ENCODE measurements around the gene CLSTN3. TPM values are rescaled to one million over a fixed set of nuclear protein-coding genes. Genes with fewer than 3 reads are reported as not detected.

The CLSTN3 gene
- total and polyA plus RNA-seq, 9 of the 15 experiments (the other 6 are each of a cell fraction or from before 2014, with no cell fraction given), result 0.08 to 23.2 (median 11.0) TPM

- TF ChIP-seq ZNF431 (CRISPR knock-in tag; IDR thresholded peaks at IDR 0.05) (no peak), SPI1 (IDR thresholded peaks at IDR 0.05; ENCODE audit: borderline replicate concordance, low read depth, low read length) (no peak), PHF20 (IDR thresholded peaks at IDR 0.05; ENCODE audit: partially characterized antibody) (no peak), ZNF354B (CRISPR knock-in tag; IDR thresholded peaks at IDR 0.05) (no peak), GATAD2A (IDR thresholded peaks at IDR 0.05) (no peak), HNRNPL (IDR thresholded peaks at IDR 0.05; ENCODE audit: low read depth, low read length) (no peak), HDAC1 (IDR thresholded peaks at IDR 0.05) (no peak), E2F3 (CRISPR knock-in tag; IDR thresholded peaks at IDR 0.05) (no peak), ZBTB34 (CRISPR knock-in tag; IDR thresholded peaks at IDR 0.05) (no peak), MCM7 (IDR thresholded peaks at IDR 0.05) (no peak), ZBTB9 (CRISPR knock-in tag; IDR thresholded peaks at IDR 0.05) (0 out of 2 replicates have a peak, but pooled peaks have one; percentile 27), CBFA2T3 (IDR thresholded peaks at IDR 0.05) (no peak), HMG20A (CRISPR knock-in tag; conservative IDR thresholded peaks at IDR 0.05) (no peak), ZFPM2 (CRISPR knock-in tag; IDR thresholded peaks at IDR 0.05) (no peak), AFF4 (CRISPR knock-in tag; IDR thresholded peaks at IDR 0.05) (no peak), CREB3L1 (IDR thresholded peaks at IDR 0.05; ENCODE audit: borderline replicate concordance, low read depth) (no peak), NCOA1 (IDR thresholded peaks at IDR 0.05; ENCODE audit: low read depth) (no peak), ZNF146 (CRISPR knock-in tag; IDR thresholded peaks at IDR 0.05; ENCODE audit: unreplicated experiment) (no peak), HNRNPLL (IDR thresholded peaks at IDR 0.05; ENCODE audit: low read depth, low read length, poor library complexity, severe bottlenecking) (no peak), EGR1 (conservative IDR thresholded peaks at IDR 0.05) (peak; percentile 40), CHD2 (IDR thresholded peaks at IDR 0.05; ENCODE audit: low read depth, low read length) (peak; percentile 63; the same call in 1 of the 2 replicates), ZNF347 (CRISPR knock-in tag; IDR thresholded peaks at IDR 0.05; ENCODE audit: low read depth) (no peak), U2AF1 (optimal IDR thresholded peaks at IDR 0.05; ENCODE audit: low read depth, low read length) (no peak)
These were observed at the start of gene CLSTN3 (continued) for GRCh38 chr12:7129872-7130691.

All from K562 (cell line).